BE2C (cell line): ENCODE measurements around the gene LMO7.
"Not testable (repeated sequence)": the region's sequence is repeated elsewhere in the genome, so short reads cannot be mapped to it uniquely, and the experiment has no call there.

ENCODE experiments used
- DNase-seq: peaks from one replicate; pipeline ENCODE4 v3.0.0-alpha.2; 2020
- H3K27me3 ChIP-seq: fragments of 250-450 bp; sonication (Bioruptor Pico); 2 replicates; pipeline ENCODE4 v1.5.1; 2020; ENCODE audit warnings: mild to moderate bottlenecking
- H3K36me3 ChIP-seq: fragments of 250-450 bp; sonication (Bioruptor Pico); 2 replicates; pipeline ENCODE4 v1.5.1; 2020; ENCODE audit warnings: mild to moderate bottlenecking
- H3K4me1 ChIP-seq: fragments of 250-450 bp; sonication (Bioruptor Pico); 2 replicates; pipeline ENCODE4 v1.5.1; 2020
- H3K4me3 ChIP-seq: 2 replicates; pipeline ENCODE4 v1.5.1; 2011; ENCODE audit warnings: low read depth, low read length
- H3K9me3 ChIP-seq: fragments of 250-450 bp; sonication (Bioruptor Pico); 2 replicates; pipeline ENCODE4 v1.5.1; 2020
- CTCF ChIP-seq: IDR thresholded peaks from 2 replicates; pipeline ENCODE4 v1.5.1; 2012; ENCODE audit warnings: mild to moderate bottlenecking, low read depth, low read length

LMO7 gene

GRCh38 chr13:75787249-75787928 lies 151.3 kb downstream of the LMO7 start:
- H3K9me3 ChIP-seq: no peaks in the 10 kb centered on the region
- TF ChIP-seq CTCF: no peak
- H3K4me1 ChIP-seq: 0 out of 2 replicates have a peak, but pooled peaks cover 5% of the 10 kb centered on the region
- H3K36me3 ChIP-seq: no peaks in the 10 kb centered on the region
- no peaks in the 10 kb centered on the region for H3K27me3 ChIP-seq
- DNase-seq: no peak
- no peak overlapping the region for H3K4me3 ChIP-seq

GRCh38 chr13:75788481-75788981 lies 152.4 kb downstream of the LMO7 start:
- Histone ChIP-seq H3K36me3 (no peaks in the 10 kb centered on the region), H3K9me3 (no peaks in the 10 kb centered on the region), H3K4me1 (0 out of 2 replicates have a peak, but pooled peaks cover 5% of the 10 kb centered on the region), H3K4me3 (no peak overlapping the region), H3K27me3 (no peaks in the 10 kb centered on the region)
- no peak for TF ChIP-seq CTCF
- DNase-seq: no peak

- Histone ChIP-seq H3K4me3 (no peak overlapping the region), H3K9me3 (no peaks in the 10 kb centered on the region), H3K27me3 (no peaks in the 10 kb centered on the region), H3K4me1 (no peaks in the 10 kb centered on the region), H3K36me3 (no peaks in the 10 kb centered on the region)
- no peak for TF ChIP-seq CTCF
- no peak for DNase-seq
Observed at GRCh38 chr13:75789451-75790197, 153.5 kb downstream of the LMO7 start.

- no peak for TF ChIP-seq CTCF
- no peaks in the 10 kb centered on the region for H3K9me3 ChIP-seq
- no peaks in the 10 kb centered on the region for H3K36me3 ChIP-seq
- no peak overlapping the region for H3K4me3 ChIP-seq
- DNase-seq: no peak
- no peaks in the 10 kb centered on the region for H3K4me1 ChIP-seq
- H3K27me3 ChIP-seq: no peaks in the 10 kb centered on the region
Observed at GRCh38 chr13:75790198-75790970, 154.3 kb downstream of the LMO7 start.

- no peak overlapping the region for H3K4me3 ChIP-seq
- no peaks in the 10 kb centered on the region for H3K27me3 ChIP-seq
- no peaks in the 10 kb centered on the region for H3K4me1 ChIP-seq
- no peaks in the 10 kb centered on the region for H3K36me3 ChIP-seq
- no peak for TF ChIP-seq CTCF
- no peak for DNase-seq
- no peaks in the 10 kb centered on the region for H3K9me3 ChIP-seq
Observed at GRCh38 chr13:75792526-75793187, 156.5 kb downstream of the LMO7 start.

- not testable (repeated sequence) for H3K4me1 ChIP-seq, DNase-seq, H3K9me3 ChIP-seq, H3K4me3 ChIP-seq, H3K36me3 ChIP-seq, H3K27me3 ChIP-seq
Observed at GRCh38 chr13:75793188-75793567, 157.0 kb downstream of the LMO7 start.
